Neural progenitor cell (in vitro differentiated cells): Measurements from ENCODE around the gene CCNG2.

ENCODE experiments used
- EZH2 ChIP-seq: fragments of 200-600 bp; sonication (generic); IDR thresholded peaks from 2 replicates; pipeline ENCODE4 v1.6.1; 2017; ENCODE audit warnings: antibody characterized with exemption, mild to moderate bottlenecking, moderate library complexity
- TF ChIP-seq, protein P1 (sequence below): fragments of 200-600 bp; sonication (generic); IDR thresholded peaks from 2 replicates; pipeline ENCODE4 v1.5.1; 2017; ENCODE audit warnings: antibody characterized with exemption, mild to moderate bottlenecking

DNA sequence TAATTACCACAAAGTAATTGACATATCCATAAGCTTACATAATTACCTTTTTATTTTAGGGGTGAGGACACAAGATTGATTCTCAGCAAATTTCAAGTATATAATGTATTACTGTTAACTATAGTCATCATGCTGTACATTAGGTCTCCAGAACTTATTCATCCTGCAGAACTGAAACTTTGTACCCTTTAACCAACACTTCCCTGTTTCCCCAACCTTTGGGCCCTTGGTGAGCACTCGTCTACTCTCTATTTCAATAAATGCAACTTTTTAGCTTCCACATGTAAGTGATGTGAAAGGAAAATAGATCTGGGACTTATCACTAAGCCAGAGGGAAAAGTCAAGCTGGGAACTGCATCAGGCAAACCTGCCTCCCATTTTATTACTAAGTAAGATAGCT lies 33.6 kb upstream of the CCNG2 start:
- TF ChIP-seq, protein P1, sequence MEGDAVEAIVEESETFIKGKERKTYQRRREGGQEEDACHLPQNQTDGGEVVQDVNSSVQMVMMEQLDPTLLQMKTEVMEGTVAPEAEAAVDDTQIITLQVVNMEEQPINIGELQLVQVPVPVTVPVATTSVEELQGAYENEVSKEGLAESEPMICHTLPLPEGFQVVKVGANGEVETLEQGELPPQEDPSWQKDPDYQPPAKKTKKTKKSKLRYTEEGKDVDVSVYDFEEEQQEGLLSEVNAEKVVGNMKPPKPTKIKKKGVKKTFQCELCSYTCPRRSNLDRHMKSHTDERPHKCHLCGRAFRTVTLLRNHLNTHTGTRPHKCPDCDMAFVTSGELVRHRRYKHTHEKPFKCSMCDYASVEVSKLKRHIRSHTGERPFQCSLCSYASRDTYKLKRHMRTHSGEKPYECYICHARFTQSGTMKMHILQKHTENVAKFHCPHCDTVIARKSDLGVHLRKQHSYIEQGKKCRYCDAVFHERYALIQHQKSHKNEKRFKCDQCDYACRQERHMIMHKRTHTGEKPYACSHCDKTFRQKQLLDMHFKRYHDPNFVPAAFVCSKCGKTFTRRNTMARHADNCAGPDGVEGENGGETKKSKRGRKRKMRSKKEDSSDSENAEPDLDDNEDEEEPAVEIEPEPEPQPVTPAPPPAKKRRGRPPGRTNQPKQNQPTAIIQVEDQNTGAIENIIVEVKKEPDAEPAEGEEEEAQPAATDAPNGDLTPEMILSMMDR: no peak
- no peak for TF ChIP-seq EZH2
